NCI-H2171 (cell line): ENCODE data around the gene MAF.

Source experiments
- DNase-seq: peaks from one replicate; lab custom pipeline; 2025; lab: John Stamatoyannopoulos, UW

Gene MAF

GRCh38 chr16:79612207-79612606 lies 11.7 kb upstream of the MAF start:
- no peak for DNase-seq

GRCh38 chr16:79610771-79611170 lies 10.2 kb upstream of the MAF start:
- no peak for DNase-seq

GRCh38 chr16:79609861-79610260 lies 9.3 kb upstream of the MAF start:
- no peak for DNase-seq

- DNase-seq, result no peak
Measured at GRCh38 chr16:79608976-79609375, 8.4 kb upstream of the MAF start.

- DNase-seq, result no peak
Measured at GRCh38 chr16:79607587-79607986, 7.0 kb upstream of the MAF start.

GRCh38 chr16:79605999-79606398 lies 5.5 kb upstream of the MAF start:
- DNase-seq, result no peak

- no peak for DNase-seq
Measured at GRCh38 chr16:79603055-79603454, 2.5 kb upstream of the MAF start.

- DNase-seq, result no peak
Measured at GRCh38 chr16:79602628-79603014, 2.1 kb upstream of the MAF start.

GRCh38 chr16:79601931-79602627 lies 1.5 kb upstream of the MAF start:
- peak; percentile 49 for DNase-seq

- no peak for DNase-seq
Measured at GRCh38 chr16:79601092-79601930, 774 bp upstream of the MAF start.

GRCh38 chr16:79599837-79600637 lies 500 bp downstream of the MAF start:
- DNase-seq, result peak; percentile 40

GRCh38 chr16:79599256-79599836 lies 1.2 kb downstream of the MAF start:
- no peak for DNase-seq

GRCh38 chr16:79598348-79599181 lies 2.0 kb downstream of the MAF start:
- peak; percentile 26 for DNase-seq

- no peak for DNase-seq
Measured at GRCh38 chr16:79598063-79598347, 2.5 kb downstream of the MAF start.

GRCh38 chr16:79597277-79598062 lies 3.1 kb downstream of the MAF start:
- no peak for DNase-seq

- DNase-seq, result no peak
Measured at GRCh38 chr16:79595931-79596450, 4.5 kb downstream of the MAF start.

GRCh38 chr16:79595231-79595641 lies 5.3 kb downstream of the MAF start:
- DNase-seq, result no peak

- DNase-seq, result no peak
Measured at GRCh38 chr16:79593754-79594153, 6.8 kb downstream of the MAF start.

- DNase-seq, result no peak
Measured at GRCh38 chr16:79593074-79593531, 7.4 kb downstream of the MAF start.

- no peak for DNase-seq
Measured at GRCh38 chr16:79592186-79592585, 8.4 kb downstream of the MAF start.
